ENCODE results near the gene GFOD2. TPM values are rescaled to one million over a fixed set of nuclear protein-coding genes. Genes with fewer than 3 reads are reported as not detected.

GFOD2 gene
- total and polyA plus RNA-seq, 2 of the 13 experiments (the other 11 are each of a cell fraction or from before 2014, with no cell fraction given): 11.1 to 17.2 TPM

DNA sequence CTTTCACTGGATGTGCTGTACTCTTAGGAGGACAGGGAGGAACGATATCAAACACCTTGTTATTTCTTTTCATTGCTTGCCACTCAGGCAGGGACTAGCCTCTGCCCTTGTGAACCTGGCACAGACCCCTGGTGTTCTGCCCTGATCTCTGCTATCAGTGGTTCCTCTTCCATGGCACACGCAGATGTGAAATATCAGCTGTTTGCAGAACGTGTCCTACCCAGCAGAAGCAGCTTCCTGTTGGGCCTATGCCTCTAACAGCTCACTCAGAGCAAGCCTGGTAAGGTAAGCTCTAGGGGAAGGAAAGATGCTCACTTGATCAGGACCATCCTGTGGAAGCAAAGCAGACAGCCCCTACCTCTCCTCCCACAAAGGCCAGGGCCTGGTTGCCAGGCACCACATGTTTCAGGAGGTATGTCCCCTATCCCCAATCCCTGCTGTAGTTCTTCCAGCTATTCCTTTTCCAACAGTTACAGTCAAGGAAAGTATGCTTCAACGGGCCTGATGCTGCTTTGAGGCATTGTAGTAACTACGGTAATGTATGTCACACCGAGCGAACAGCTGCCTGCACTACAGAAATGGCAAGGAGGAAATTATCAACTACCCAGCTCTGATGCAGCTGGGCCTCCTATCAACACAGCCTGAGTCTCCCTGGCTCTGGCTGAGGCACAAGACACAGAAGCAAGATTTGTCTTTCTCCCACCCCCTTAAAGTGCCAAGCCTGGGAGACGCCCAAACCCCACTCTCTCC lies 41.3 kb upstream of the GFOD2 start:
- no peak overlapping the region for H3K4me3 ChIP-seq (replicated peaks in 1 of 3; ENCODE audit: insufficient read depth in 1 of 3, low read depth in 2 of 3, low read length in 3 of 3)
- DNase-seq (ENCODE audit: low spot score) (no peak), ATAC-seq (no peak), FAIRE-seq (no peak)
- no TSS peak for BruUV-seq (replicated peaks)
- no peak overlapping the region for H3K4me2 ChIP-seq (ENCODE audit: low read depth, low read length)
- POLR2A ChIA-PET: no interaction called here
- 0 out of 2 replicates have a peak, but pooled peaks cover 5% of the 10 kb centered on the region for H4K20me1 ChIP-seq (ENCODE audit: insufficient read depth, low read length)
- CTCF ChIA-PET (ENCODE audit: low intra/inter-chr PET ratio, low total read pairs): no interaction called here
- H3K79me2 ChIP-seq (ENCODE audit: insufficient read depth, low read length): no peaks in the 10 kb centered on the region
- H2AFZ ChIP-seq (ENCODE audit: low read length): no peak overlapping the region
- intact Hi-C loops (cut with micrococcal nuclease; ENCODE audit: unreplicated experiment) (no loop called here), in situ Hi-C loops (cut with HindIII; ENCODE audit: extremely low pct_ligation_motif_present, low pct_unique_long_range_greater_than_20kb) (no loop called here)
- H3K9ac ChIP-seq (ENCODE audit: insufficient read depth, low read depth, low read length): no peak overlapping the region
- H3K4me1 ChIP-seq (ENCODE audit: insufficient read depth, low read length): no peaks in the 10 kb centered on the region
- no peaks in the 10 kb centered on the region for H3K27me3 ChIP-seq (ENCODE audit: control insufficient read depth in 1 of 2, insufficient read depth in 2 of 2, low read length in 2 of 2)
- H3K27ac ChIP-seq (ENCODE audit: extremely low read length, insufficient read depth, low read length): no peak overlapping the region
- H3K36me3 ChIP-seq (replicated peaks in 1 of 2; ENCODE audit: control insufficient read depth in 1 of 2, insufficient read depth in 2 of 2, low read length in 2 of 2): peaks cover 8 to 36% of the 10 kb centered on the region in 2 experiments; a peak in 4 of 5 replicates
- H3K9me3 ChIP-seq (ENCODE audit: low read length): no peaks in the 10 kb centered on the region
- 97% methylated on average over 8 of the region's 8 CpGs for WGBS (ENCODE audit: low lambda C conversion rate)
- TF ChIP-seq ZNF589 (CRISPR knock-in tag; conservative IDR thresholded peaks at IDR 0.05) (no peak), SRSF1 (optimal IDR thresholded peaks at IDR 0.05; ENCODE audit: low read depth, low read length) (no peak), ZFP90 (CRISPR knock-in tag; IDR thresholded peaks at IDR 0.05; ENCODE audit: borderline replicate concordance) (no peak), TCF7 (IDR thresholded peaks at IDR 0.05; ENCODE audit: low read depth) (no peak), FOSL2 (CRISPR knock-in tag; IDR thresholded peaks at IDR 0.05) (no peak), RXRA (CRISPR knock-in tag; IDR thresholded peaks at IDR 0.05) (no peak), FOXK2 (IDR thresholded peaks at IDR 0.05) (no peak), LCORL (IDR thresholded peaks at IDR 0.05) (no peak), LCORL (CRISPR knock-in tag; IDR thresholded peaks at IDR 0.05) (no peak), ZFP41 (CRISPR knock-in tag; IDR thresholded peaks at IDR 0.05; ENCODE audit: borderline replicate concordance) (no peak)
- TF ChIP-seq, protein P1, sequence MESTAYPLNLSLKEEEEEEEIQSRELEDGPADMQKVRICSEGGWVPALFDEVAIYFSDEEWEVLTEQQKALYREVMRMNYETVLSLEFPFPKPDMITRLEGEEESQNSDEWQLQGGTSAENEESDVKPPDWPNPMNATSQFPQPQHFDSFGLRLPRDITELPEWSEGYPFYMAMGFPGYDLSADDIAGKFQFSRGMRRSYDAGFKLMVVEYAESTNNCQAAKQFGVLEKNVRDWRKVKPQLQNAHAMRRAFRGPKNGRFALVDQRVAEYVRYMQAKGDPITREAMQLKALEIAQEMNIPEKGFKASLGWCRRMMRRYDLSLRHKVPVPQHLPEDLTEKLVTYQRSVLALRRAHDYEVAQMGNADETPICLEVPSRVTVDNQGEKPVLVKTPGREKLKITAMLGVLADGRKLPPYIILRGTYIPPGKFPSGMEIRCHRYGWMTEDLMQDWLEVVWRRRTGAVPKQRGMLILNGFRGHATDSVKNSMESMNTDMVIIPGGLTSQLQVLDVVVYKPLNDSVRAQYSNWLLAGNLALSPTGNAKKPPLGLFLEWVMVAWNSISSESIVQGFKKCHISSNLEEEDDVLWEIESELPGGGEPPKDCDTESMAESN (CRISPR knock-in tag; conservative IDR thresholded peaks at IDR 0.05): no peak
- TF ChIP-seq, protein P2, sequence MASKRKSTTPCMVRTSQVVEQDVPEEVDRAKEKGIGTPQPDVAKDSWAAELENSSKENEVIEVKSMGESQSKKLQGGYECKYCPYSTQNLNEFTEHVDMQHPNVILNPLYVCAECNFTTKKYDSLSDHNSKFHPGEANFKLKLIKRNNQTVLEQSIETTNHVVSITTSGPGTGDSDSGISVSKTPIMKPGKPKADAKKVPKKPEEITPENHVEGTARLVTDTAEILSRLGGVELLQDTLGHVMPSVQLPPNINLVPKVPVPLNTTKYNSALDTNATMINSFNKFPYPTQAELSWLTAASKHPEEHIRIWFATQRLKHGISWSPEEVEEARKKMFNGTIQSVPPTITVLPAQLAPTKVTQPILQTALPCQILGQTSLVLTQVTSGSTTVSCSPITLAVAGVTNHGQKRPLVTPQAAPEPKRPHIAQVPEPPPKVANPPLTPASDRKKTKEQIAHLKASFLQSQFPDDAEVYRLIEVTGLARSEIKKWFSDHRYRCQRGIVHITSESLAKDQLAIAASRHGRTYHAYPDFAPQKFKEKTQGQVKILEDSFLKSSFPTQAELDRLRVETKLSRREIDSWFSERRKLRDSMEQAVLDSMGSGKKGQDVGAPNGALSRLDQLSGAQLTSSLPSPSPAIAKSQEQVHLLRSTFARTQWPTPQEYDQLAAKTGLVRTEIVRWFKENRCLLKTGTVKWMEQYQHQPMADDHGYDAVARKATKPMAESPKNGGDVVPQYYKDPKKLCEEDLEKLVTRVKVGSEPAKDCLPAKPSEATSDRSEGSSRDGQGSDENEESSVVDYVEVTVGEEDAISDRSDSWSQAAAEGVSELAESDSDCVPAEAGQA (IDR thresholded peaks at IDR 0.05; ENCODE audit: low read depth): no peak
- TF ChIP-seq, protein P2 (CRISPR knock-in tag; IDR thresholded peaks at IDR 0.05; ENCODE audit: borderline replicate concordance): no peak
- TF ChIP-seq, protein P3, sequence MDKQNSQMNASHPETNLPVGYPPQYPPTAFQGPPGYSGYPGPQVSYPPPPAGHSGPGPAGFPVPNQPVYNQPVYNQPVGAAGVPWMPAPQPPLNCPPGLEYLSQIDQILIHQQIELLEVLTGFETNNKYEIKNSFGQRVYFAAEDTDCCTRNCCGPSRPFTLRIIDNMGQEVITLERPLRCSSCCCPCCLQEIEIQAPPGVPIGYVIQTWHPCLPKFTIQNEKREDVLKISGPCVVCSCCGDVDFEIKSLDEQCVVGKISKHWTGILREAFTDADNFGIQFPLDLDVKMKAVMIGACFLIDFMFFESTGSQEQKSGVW (CRISPR knock-in tag; IDR thresholded peaks at IDR 0.05; ENCODE audit: borderline replicate concordance): no peak
- TF ChIP-seq, protein P4, sequence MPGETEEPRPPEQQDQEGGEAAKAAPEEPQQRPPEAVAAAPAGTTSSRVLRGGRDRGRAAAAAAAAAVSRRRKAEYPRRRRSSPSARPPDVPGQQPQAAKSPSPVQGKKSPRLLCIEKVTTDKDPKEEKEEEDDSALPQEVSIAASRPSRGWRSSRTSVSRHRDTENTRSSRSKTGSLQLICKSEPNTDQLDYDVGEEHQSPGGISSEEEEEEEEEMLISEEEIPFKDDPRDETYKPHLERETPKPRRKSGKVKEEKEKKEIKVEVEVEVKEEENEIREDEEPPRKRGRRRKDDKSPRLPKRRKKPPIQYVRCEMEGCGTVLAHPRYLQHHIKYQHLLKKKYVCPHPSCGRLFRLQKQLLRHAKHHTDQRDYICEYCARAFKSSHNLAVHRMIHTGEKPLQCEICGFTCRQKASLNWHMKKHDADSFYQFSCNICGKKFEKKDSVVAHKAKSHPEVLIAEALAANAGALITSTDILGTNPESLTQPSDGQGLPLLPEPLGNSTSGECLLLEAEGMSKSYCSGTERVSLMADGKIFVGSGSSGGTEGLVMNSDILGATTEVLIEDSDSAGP (CRISPR knock-in tag; IDR thresholded peaks at IDR 0.05; ENCODE audit: borderline replicate concordance): no peak
